Measurements from ENCODE around the gene SIRT2. TPM values are rescaled to one million over a fixed set of nuclear protein-coding genes. Genes with fewer than 3 reads are reported as not detected.
A peak's percentile ranks its signal among the peaks of the same experiment; 100 is the strongest.

The SIRT2 gene
- total RNA-seq, 4 donors from 2014 or later = 59.6 to 115 (median 74.5) TPM

- DNase-seq (ENCODE audit: low spot score) (no peak), ATAC-seq (ENCODE audit: low FRiP score) (no peak)
- no peak for TF ChIP-seq CTCF (IDR thresholded peaks at IDR 0.05)
Observed at GRCh38 chr19:38939957-38940356, 40.5 kb upstream of the SIRT2 start.

GRCh38 chr19:38933544-38933943 is 34.1 kb upstream of the SIRT2 start:
- no peak for ATAC-seq (ENCODE audit: low FRiP score)
- no peak for DNase-seq (ENCODE audit: low spot score)
- no peak for TF ChIP-seq CTCF (IDR thresholded peaks at IDR 0.05)

- no peak for ATAC-seq (ENCODE audit: low FRiP score)
- no peak for TF ChIP-seq CTCF (IDR thresholded peaks at IDR 0.05)
Observed at GRCh38 chr19:38932425-38933179, 33.2 kb upstream of the SIRT2 start.

GRCh38 chr19:38931521-38931793 is 32.0 kb upstream of the SIRT2 start:
- no peak for TF ChIP-seq CTCF (IDR thresholded peaks at IDR 0.05)
- DNase-seq (ENCODE audit: low spot score) (no peak), ATAC-seq (ENCODE audit: low FRiP score) (no peak)

More at GRCh38 chr19:38932425-38933179, 33.2 kb upstream of the SIRT2 start:
- DNase-seq (ENCODE audit: low spot score) = no peak

- peak; percentile 92 for DNase-seq (ENCODE audit: low spot score)
Observed at GRCh38 chr19:38930776-38931520, 31.5 kb upstream of the SIRT2 start, which contains the start of gene MRPS12. TSS of gene MRPS12 (plus strand) at chr19:38930944. CDS start at chr19:38931295, 351 bp downstream.

GRCh38 chr19:38929929-38930775 is 30.7 kb upstream of the SIRT2 start, which contains the start of gene SARS2:
TSS of gene SARS2 (minus strand) at chr19:38930763. CDS start at chr19:38930736, 27 bp downstream.
- ATAC-seq (ENCODE audit: low FRiP score) = peak; percentile 96
- DNase-seq (ENCODE audit: low spot score) = peak; percentile 68
- peak in 2 of 3 donors; percentile 87 to 95 for TF ChIP-seq CTCF (IDR thresholded peaks at IDR 0.05)

More at GRCh38 chr19:38930776-38931520, 31.5 kb upstream of the SIRT2 start, which contains the start of gene MRPS12:
- TF ChIP-seq CTCF (IDR thresholded peaks at IDR 0.05) = no peak
- ATAC-seq (ENCODE audit: low FRiP score) = peak; percentile 98

All from omental fat pad (tissue), 4 donors.